Measurements from ENCODE around the gene FMOD.

DNA sequence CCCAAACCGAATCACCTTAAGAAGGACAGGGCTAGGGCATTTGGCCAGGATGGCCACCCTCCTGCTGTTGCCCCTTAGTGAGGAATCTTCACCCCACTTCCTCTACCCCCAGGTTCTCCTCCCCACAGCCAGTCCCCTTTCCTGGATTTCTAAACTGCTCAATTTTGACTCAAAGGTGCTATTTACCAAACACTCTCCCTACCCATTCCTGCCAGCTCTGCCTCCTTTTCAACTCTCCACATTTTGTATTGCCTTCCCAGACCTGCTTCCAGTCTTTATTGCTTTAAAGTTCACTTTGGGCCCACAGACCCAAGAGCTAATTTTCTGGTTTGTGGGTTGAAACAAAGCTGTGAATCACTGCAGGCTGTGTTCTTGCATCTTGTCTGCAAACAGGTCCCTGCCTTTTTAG is 42.0 kb downstream of the FMOD start:
- TF ChIP-seq, protein P1, sequence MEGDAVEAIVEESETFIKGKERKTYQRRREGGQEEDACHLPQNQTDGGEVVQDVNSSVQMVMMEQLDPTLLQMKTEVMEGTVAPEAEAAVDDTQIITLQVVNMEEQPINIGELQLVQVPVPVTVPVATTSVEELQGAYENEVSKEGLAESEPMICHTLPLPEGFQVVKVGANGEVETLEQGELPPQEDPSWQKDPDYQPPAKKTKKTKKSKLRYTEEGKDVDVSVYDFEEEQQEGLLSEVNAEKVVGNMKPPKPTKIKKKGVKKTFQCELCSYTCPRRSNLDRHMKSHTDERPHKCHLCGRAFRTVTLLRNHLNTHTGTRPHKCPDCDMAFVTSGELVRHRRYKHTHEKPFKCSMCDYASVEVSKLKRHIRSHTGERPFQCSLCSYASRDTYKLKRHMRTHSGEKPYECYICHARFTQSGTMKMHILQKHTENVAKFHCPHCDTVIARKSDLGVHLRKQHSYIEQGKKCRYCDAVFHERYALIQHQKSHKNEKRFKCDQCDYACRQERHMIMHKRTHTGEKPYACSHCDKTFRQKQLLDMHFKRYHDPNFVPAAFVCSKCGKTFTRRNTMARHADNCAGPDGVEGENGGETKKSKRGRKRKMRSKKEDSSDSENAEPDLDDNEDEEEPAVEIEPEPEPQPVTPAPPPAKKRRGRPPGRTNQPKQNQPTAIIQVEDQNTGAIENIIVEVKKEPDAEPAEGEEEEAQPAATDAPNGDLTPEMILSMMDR (conservative IDR thresholded peaks at IDR 0.05; ENCODE audit: low read depth, low read length): no peak
- no peak for TF ChIP-seq EZH2 (IDR thresholded peaks at IDR 0.05; ENCODE audit: borderline replicate concordance, low read depth, low read length, poor library complexity, severe bottlenecking)

Data from A673 (cell line).